NCI-H345 treated with DMSO at 0.1 percent for 48 hours (cell line): ENCODE results near the gene FICD.
A peak's percentile ranks its signal among the peaks of the same experiment; 100 is the strongest.

Source experiments
- DNase-seq: peaks from one replicate; lab custom pipeline; 2025; ENCODE audit not compliant: unreplicated experiment; lab: John Stamatoyannopoulos, UW

Gene FICD

DNA sequence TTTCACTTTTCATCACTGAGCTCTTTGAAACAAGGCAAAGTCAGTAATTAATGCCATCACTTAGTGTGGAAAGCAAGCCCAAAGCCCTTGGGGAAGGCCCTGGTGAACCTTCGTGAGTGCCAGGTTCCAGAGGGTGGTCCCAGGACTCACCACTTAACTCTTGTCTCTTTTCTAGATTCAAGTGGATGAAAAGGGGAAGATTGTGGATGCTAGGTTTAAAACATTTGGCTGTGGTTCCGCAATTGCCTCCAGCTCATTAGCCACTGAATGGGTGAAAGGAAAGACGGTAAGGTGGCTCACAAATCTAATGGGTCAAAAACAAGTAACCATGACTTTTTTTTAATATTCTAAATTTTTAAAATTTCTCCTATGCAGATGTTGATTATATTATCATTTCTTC lies 50.1 kb downstream of the FICD start:
- no peak for DNase-seq

- DNase-seq = peak; percentile 88
Observed at GRCh38 chr12:108565976-108566375, 50.9 kb downstream of the FICD start.

DNA sequence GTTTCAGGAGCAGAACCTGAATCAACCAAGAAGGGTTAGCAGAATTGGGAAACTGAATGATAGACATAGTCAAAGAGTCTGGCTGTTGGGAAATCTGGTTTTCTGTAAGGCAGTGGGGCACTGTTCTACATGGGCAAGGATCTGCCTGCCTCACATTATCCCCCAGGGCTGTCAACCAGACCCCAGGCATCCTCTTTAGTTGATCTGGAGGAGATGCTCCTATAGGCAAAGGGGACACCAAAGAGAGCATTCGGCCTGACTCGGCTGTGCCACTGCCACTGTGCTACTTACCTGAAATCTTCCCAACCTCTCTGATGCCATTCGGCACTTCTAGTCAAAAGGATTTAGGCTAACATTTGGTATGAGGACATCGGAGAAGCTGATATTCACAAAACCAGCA lies 51.4 kb downstream of the FICD start:
- DNase-seq = no peak

GRCh38 chr12:108567406-108568337 lies 52.6 kb downstream of the FICD start:
- DNase-seq = no peak

GRCh38 chr12:108568338-108569154 lies 53.5 kb downstream of the FICD start:
- DNase-seq = peak; percentile 88
